ENCODE results near the gene IDH2.
"Not testable (repeated sequence)": the region's sequence is repeated elsewhere in the genome, so short reads cannot be mapped to it uniquely, and the experiment has no call there.

IDH2 gene

DNA sequence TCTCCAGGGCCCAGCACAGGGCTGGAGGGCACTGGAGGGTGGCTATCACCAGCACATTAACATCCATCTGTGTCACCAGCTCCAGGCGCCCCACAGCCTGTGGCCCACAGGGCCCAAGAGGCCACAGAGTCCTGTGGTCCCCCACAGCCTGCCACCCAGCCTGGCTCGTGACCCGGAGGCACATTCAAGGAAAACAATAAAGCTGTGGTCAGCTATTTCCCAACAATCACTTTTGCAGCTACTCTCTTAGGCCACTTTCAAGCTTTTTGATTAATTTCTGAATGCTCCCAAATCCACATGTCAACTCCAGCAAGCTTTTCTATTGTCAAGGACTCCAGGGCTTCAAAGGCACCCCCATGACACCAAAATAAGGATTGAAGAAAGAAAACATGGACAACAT lies 16.7 kb downstream of the IDH2 start:
- no peak for DNase-seq (ENCODE audit: extremely low read depth in 1 of 2, low read depth in 1 of 2)

DNA sequence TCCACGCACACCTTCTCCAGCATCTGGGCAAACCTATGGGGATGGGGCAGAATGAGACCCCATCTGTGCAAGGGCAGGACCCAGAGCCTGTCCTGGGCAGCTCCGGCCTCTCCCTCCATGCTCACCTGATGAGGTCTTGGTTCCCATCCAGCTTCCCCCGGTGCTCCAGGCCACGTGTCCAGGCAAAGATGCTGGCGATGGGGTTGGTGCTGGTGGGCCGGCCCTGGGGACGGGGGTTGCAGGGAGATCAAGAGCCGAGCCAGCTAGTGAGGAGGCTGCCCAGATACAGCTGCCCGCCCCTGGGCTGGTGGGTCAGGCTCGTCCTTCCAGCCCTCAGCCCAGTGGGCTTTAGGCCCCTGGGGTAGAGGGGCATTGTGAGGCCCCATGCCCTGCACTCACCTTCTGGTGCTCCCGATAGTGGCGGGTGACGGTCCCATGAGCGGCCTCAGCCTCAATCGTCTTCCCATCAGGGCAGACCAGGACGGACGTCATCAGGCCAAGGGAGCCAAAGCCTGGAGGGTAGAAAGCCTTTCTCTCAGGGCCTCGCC lies 17.3 kb downstream of the IDH2 start:
- DNase-seq (ENCODE audit: extremely low read depth in 1 of 2, low read depth in 1 of 2): no peak

DNA sequence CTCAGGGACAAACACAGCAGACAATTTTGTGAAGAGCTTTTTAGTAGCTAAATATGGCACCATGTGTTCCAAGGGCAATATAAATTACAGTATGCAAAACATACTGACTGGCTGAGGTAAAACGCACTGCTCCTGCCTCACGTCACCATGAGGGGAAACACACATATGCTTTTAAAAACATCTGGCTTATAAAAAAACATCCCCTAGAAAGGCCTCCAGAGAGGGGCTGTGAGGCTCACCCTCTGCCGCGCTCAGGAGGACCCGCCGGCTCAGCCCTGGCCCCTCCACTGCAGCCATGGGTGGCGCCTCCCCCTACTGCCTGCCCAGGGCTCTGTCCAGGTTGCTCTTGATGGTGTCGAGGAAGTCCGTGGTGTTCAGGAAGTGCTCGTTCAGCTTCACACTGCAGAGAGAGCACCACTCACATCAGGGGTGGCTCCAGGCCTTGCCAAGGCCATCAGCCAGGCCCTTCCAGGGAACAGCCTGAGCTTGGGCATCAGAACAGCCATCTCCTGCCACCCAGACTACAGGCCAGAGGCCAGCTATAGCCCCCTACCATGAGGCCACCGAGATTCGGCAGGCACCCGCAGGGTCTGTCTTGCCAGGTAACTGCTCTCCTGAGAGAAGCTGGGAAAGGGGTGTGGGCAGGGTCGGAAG lies 18.2 kb downstream of the IDH2 start:
- DNase-seq (ENCODE audit: extremely low read depth in 1 of 2, low read depth in 1 of 2): no peak

DNA sequence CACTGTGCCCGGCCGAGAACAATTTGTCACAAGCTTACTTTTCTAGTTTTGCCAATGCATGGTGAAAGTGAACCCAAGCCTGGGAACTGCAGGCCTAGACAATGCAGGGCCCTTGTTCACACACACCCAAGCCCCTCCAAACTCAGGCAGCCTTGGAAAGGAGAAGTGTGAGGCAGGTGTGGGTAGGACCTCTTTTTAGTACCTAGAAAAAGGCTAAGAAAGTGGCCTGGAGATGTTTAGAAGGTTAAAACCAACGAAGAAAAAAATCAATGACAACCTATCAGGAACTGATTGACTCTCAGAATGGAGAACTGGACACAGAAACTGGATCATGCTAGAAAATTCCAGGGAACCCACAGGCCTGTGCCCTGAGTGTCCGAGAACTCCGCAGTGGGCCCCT lies 18.8 kb downstream of the IDH2 start:
- DNase-seq (ENCODE audit: extremely low read depth in 1 of 2, low read depth in 1 of 2): no peak

DNA sequence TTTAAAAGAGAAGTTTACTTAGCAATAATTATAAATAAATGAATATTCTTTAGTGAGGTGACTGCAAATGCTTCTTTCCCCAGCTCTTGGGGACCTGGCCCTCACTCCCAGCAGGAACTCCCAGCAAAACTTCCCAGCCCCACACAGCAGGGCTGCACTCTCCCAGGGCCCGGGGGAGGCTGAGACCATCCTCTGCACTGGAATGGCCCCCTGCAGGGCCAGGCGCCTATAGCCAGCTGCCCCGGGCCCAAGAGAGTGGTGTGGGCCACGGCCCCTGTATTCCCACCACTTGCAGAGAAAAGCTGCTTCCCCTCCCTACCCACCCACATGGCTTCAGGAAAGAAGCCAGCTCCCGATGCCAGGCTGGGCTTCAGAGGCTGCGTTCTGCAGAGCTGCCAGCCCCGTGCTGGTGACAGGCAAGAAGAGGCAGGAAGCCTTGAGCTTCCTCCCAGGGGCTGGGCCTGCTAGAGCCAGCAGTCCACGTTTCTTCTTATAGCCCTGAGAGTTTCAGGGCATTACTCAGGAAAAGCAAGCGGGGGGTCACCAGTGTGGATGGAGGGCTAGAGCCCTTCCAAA lies 20.0 kb downstream of the IDH2 start:
- DNase-seq (ENCODE audit: extremely low read depth in 1 of 2, low read depth in 1 of 2): no peak

DNA sequence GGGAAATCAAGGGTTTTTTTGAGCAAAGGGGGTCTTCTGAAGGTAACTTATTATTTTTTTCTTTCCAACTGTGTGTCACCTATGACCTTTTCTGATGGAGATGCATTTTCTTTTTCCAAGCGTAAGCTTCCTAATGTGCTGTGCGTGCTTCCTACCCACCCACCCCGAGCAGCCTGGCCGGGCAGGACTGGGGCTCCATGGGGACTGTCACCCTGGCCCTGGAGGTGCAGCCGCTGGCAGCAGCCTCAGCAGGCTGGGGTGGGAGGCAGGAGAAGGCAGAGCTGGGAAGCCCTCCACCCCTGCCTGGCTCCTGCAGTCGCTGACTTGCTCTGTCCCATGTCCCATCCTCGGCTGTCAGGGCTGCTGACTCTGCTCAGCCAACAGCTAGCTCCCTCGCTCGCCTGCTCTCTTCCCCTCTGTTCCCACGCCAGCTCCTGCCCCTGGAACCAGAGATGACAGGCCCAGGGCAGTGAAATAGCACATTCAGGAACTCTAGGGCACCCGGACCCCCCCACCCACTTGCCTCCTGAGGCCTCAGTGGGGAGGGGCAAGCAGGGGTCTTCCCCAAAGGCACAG lies 21.4 kb downstream of the IDH2 start:
- no peak for DNase-seq (ENCODE audit: extremely low read depth in 1 of 2, low read depth in 1 of 2)

DNA sequence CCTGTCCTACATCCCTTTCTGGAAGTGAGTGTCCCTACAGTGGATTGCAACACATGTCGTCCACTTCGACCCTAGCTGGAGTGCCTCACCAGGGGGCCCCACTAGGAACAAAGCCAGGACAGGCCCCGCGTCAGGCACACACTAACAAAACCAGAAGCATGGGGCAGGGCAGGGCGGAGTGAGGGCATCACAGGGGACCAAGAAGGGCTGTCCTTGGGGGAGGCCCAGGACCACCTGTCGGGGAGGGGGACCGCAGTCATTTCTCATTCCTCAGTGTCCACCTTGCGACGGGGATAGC lies 21.9 kb downstream of the IDH2 start:
- no peak for DNase-seq (ENCODE audit: extremely low read depth in 1 of 2, low read depth in 1 of 2)

DNA sequence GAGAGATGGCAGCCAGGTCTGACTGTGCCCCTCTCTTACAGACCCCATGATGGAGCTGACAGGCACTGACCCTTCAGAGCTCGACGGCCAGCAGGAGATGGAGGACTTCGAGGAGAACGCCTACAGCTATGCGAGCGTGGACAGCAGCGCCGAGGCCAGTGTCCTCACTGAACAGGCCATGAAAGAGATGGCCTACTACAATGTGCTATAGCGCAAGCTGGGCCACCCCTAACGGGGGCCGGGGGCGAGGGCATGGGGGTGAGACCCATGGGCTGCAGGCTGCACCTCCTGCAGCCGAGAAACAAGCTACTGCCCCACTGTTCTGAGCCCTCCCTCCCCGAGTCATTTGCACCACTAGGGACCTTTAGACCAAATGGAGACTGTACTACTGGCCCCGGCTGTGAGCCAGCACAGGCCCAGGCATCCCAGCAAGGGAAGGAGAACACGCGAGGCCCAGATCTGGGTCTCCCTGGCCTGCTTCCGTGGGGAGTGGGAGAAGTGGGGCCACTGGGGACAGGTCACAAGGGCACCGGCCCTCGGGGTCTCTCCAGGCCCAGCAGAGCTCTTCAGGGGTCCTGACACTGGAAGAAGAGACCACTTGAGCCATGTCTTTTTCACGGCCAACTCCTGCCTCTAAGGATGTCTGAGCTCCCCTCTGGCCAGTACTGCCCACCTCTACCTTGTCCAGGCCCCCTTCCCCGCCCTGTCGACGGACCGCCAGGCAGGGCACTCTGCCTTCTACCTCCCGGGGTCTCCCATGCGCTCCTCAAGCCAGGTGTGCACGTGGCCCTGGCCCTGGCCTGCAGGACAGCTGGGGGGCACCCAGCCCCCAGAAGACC lies 22.4 kb downstream of the IDH2 start:
- no peak for DNase-seq (ENCODE audit: extremely low read depth in 1 of 2, low read depth in 1 of 2)

DNA sequence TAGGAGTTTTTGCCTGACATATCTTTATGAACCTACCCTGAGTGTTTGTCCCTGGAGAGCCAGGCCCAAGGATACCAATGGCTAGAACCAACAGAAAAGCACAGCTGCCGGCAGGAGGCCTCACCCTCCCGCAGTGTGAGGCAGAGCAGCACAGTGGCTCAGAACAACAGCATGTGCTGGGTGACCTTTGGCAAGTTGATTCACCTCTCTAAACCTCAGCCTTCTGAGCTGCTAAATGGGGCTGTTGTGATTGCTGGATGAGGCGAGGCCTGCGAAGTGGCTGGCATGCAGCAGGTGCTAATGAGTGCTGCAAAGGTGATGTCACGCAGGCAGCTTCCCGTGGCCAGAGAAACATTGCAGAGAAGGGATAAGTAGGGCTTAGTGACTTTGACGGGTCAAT lies 23.3 kb downstream of the IDH2 start:
- no peak for DNase-seq (ENCODE audit: extremely low read depth in 1 of 2, low read depth in 1 of 2)

DNA sequence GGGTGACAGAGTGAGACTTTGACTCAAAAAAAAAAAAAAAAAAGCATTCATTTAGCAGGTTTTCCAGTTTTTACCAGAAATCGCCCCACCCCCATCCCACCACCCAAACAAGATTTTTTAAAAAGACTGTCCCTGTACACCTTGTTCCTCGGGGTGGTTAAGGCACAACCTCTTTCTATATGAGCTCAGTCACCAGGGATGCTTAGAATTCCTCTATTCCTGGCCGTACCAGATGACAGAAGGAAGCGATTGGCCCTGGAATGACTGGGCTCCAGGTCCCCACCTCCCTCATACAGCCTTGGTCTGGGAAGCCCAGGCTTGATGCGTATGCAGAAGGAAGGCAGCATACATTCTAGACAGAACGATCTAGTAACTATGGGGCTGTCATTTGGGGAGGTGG lies 25.6 kb downstream of the IDH2 start:
- no peak for DNase-seq (ENCODE audit: extremely low read depth in 1 of 2, low read depth in 1 of 2)

DNA sequence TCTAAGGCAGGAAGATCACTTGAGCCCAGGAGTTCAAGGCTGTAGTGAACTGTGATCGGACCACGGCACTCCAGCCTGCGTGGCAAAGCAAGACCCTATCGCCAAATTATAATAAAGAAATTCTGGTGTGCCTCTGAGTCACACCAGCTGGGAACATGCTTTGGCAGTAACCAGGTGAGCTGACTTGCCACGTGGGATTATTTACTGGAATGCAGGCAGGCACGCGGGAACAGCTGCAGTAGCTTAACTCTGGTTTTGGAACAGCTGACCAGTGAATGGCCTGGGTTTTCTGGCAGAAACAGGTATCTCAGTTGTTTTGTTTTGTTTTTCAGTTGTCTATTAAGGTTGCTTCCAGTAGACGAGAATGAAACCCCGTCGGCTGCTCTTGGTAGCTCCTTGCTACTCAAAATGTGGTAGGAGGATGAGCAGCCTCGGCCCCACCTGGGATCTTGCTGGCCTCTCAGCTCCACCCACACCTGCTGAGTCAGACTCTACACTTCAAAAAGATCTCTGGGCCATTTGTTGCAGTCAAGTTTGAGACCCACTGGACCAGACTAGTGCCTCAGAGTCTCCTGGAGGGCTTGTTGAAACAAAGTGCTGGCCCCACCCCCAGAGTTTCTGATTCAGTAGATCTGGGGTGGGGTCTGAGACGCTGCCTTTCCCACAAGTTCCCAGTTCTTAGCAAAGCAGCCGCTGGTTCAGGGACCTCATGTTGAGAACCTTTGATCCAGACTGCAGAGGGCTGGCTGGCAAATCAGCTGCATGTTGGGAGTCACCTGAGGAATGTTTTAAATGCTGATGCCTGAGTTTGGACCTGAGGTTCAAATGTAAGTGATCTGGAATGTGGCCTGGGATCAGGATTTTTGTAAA lies 26.6 kb downstream of the IDH2 start:
- no peak for DNase-seq (ENCODE audit: extremely low read depth in 1 of 2, low read depth in 1 of 2)

DNA sequence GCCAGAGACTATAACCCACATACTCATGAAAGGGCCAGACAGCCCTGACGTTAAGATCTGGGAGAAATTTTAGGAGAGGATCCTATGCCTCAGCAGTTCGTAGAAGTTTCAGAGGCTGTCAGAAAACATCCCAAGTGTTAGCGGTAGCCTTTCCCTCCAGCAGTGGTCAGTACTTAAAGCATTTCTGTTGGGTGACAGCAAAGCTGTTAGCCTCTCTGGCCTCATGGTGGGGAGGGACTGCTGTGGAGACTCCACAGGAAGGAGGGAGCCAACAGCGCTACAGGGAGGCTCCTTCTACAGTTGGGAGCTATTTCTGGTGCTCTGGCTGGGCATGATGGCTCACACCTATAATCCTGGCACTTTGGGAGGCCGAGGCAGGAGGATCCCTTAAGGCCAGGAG lies 27.4 kb downstream of the IDH2 start:
- no peak for DNase-seq (ENCODE audit: extremely low read depth in 1 of 2, low read depth in 1 of 2)

DNA sequence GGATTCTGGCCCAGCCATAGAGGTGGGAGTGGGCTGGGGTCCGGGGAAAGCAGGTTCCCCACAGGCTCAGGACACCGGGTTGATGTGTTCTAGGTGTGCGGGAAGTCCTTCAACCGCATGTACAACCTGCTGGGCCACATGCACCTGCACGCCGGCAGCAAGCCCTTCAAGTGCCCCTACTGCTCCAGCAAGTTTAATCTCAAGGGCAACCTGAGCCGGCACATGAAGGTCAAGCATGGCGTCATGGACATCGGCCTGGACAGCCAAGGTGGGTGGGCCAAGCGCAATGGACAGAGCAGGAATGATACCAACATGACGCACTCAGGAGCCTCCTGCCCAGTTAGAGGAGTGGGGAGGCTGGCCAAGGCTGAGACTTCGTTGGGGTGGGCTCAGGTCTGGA lies 28.2 kb downstream of the IDH2 start:
- DNase-seq (ENCODE audit: extremely low read depth in 1 of 2, low read depth in 1 of 2): no peak

DNA sequence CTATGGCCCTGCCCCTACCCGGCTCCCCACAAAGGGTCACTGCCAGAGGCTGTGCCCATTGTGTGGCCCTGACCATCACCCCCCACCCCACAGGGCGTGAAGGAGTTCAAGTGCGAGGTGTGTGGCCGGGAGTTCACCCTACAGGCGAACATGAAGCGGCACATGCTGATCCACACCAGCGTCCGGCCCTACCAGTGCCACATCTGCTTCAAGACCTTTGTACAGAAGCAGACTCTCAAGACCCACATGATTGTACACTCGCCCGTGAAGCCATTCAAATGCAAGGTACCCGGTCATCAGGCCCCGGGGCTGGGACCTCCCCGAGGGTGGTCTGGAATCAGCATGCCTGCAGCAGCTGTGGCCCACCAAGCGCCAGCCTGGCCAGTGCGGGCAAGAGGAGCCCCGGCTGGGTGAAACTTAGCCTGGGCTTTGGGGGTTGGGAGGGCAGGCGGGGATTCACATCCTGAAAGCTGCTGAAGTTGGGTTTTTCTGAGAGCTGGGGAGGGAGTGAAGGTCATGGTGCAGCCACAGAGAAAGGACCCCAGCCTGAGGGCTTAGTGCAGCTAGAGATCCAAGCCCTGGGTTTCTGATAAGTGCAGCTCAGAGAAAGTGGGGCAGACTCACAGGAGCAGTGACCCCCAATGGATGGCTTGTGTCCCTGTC lies 29.2 kb downstream of the IDH2 start:
- DNase-seq (ENCODE audit: extremely low read depth in 1 of 2, low read depth in 1 of 2): no peak

DNA sequence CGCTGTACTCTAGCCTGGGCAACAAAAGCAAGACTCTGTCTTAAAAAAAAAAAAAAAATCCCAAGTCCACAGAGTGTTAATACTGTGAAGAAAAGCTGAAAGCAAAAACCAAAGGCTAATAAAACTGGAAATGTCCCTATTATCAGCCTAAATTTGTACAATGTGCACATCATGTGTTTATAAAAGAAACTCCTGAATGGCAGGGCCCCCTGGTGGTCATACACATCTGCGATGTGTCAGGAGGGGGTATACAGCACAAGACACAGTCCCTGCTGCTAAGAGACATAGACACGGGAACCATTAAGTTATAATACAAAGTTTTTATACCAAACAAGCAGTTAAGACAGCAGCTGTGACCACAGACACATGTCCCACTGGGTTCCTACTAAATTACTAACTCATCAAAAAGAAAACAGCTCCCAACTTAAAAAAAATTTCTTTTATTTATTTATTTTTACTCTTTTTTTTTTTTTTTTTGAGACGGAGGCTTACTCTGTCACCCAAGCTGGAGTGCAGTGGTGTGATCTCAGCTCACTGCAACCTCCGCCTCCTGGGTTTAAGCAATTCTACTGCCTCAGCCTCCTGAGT lies 31.0 kb downstream of the IDH2 start:
- DNase-seq (ENCODE audit: extremely low read depth in 1 of 2, low read depth in 1 of 2): peak; percentile 31 to 65

DNA sequence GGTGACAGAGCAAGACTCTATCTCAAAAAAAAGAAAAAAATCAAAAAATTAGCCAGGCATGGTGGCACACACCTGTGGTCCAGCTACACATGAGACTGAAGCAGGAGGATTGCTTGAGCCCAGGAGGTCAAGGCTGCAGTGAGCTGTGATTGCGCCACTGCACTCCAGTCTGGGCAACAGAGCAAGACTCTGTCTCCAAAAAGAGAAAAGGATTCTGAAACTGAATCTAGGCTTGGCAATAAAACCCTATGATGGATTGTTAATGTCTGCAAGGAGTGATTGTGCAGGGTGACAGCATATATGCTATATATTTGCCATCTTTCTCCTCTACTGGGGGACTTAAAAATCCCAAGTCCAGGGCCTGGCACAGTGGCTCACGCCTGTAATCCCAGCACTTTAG lies 31.6 kb downstream of the IDH2 start:
- DNase-seq (ENCODE audit: extremely low read depth in 1 of 2, low read depth in 1 of 2): not testable (repeated sequence)

DNA sequence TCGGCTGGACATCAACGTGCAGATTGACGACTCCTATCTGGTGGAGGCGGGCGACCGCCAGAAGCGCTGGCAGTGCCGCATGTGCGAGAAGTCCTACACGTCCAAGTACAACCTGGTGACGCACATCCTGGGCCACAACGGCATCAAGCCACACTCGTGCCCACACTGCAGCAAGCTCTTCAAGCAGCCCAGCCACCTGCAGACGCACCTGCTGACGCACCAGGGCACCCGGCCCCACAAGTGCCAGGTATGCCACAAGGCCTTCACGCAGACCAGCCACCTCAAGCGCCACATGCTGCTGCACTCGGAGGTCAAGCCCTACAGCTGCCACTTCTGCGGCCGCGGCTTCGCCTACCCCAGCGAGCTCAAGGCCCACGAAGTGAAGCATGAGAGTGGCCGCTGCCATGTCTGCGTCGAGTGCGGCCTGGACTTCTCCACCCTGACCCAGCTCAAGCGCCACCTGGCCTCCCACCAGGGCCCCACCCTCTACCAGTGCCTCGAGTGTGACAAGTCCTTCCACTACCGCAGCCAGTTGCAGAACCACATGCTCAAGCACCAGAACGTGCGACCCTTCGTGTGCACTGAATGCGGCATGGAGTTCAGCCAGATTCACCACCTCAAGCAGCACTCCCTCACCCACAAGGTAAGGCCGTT lies 34.2 kb downstream of the IDH2 start:
- DNase-seq (ENCODE audit: extremely low read depth in 1 of 2, low read depth in 1 of 2): no peak

DNA sequence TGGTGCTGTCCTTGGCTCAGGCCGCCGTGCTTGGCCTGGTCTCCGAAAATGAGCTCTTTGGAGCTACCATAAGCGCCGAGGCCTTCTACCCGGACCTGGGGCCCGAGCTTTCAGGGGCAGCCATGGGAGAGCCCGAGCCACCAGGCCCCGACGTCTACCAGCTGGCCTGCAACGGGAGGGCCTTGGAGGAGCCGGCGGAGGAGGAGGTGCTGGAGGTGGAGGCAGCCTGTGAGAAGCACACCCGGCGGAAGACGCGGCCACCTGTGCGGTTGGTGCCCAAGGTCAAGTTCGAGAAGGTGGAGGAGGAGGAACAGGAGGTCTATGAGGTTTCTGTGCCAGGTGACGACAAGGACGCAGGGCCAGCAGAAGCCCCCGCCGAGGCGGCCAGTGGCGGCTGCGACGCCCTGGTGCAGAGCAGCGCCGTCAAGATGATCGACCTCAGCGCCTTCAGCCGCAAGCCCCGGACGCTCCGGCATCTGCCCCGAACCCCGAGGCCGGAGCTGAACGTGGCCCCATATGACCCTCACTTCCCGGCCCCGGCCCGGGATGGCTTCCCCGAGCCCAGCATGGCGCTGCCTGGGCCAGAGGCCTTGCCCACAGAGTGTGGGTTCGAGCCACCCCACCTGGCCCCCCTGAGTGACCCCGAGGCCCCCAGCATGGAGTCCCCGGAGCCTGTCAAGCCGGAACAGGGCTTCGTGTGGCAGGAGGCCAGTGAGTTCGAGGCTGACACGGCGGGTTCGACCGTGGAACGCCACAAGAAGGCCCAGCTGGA lies 34.9 kb downstream of the IDH2 start:
- no peak for DNase-seq (ENCODE audit: extremely low read depth in 1 of 2, low read depth in 1 of 2)

DNA sequence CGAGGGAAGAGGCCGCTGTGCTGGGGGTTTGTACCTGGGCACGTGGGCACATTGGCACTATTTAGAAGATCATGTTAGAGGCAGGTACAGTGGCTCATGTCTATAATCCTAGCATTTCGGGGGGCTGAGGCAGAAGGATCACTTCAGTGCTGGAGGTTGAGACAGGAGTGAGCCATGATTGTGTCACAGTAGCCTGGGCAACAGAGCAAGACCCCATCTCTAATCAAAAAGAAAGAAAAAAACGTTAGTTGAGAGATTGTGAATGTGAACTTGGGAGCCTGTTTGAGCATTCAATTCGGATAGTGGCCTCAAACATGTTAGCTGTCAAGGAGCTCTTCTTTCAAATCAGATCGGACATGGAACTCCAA lies 36.6 kb downstream of the IDH2 start:
- no peak for DNase-seq (ENCODE audit: extremely low read depth in 1 of 2, low read depth in 1 of 2)

Data from activated CD8-positive, alpha-beta memory T cell treated with anti-CD3 and anti-CD28 coated beads for 1 hour (primary cell).